H1 (cell line): Measurements from ENCODE around the gene RNF126.

Experiments
- CBX5 ChIP-seq: fragments of 300-800, 300-1000 bp; sonication (generic); IDR thresholded peaks from 2 replicates; pipeline ENCODE4 v1.7.1; 2016; ENCODE audit warnings: antibody characterized with exemption, low read length, low read depth
- CTCF ChIP-seq, 3 experiments: IDR thresholded peaks; 1 replicate in 2 of 3; 2 replicates in 1 of 3; pipeline versions ENCODE4 v1.5.1 to v1.6.1; 2011; ENCODE audit warnings: low read length in 3 of 3, mild to moderate bottlenecking in 3 of 3, inconsistent platforms in 2 of 3, low read depth in 1 of 3, moderate library complexity in 1 of 3; ENCODE audit not compliant: insufficient read depth in 1 of 3; ENCODE audit errors: control extremely low read depth in 1 of 3
- E2F6 ChIP-seq: IDR thresholded peaks from 2 replicates; pipeline ENCODE4 v1.6.1; 2012; ENCODE audit warnings: inconsistent platforms
- EP300 ChIP-seq, 2 experiments: IDR thresholded peaks; 1 replicate in 1 of 2; 2 replicates in 1 of 2; pipeline ENCODE4 v1.6.1; 2011 to 2012; ENCODE audit warnings: low read depth in 2 of 2, low read length in 2 of 2, mild to moderate bottlenecking in 2 of 2, borderline replicate concordance in 1 of 2, inconsistent platforms in 1 of 2, moderate library complexity in 1 of 2
- EZH2 ChIP-seq: fragments of 200-600 bp; sonication (generic); IDR thresholded peaks from 2 replicates; pipeline ENCODE4 v1.7.1; 2012; ENCODE audit warnings: low read depth, mild to moderate bottlenecking, moderate library complexity, low read length, inconsistent platforms; ENCODE audit not compliant: severe bottlenecking
- FOSL1 ChIP-seq: IDR thresholded peaks from 2 replicates; pipeline ENCODE4 v1.6.1; 2011; ENCODE audit warnings: mild to moderate bottlenecking, low read depth, low read length, moderate library complexity; ENCODE audit not compliant: insufficient read depth
- JUND ChIP-seq: IDR thresholded peaks from 2 replicates; pipeline ENCODE4 v1.6.1; 2011; ENCODE audit warnings: mild to moderate bottlenecking, improper control_type of control experiment, low read length
- POLR2A ChIP-seq, 2 experiments: IDR thresholded peaks; 1 replicate in 1 of 2; 2 replicates in 1 of 2; pipeline ENCODE4 v1.6.1; 2011; ENCODE audit warnings: low read depth in 2 of 2, low read length in 2 of 2, mild to moderate bottlenecking in 2 of 2; ENCODE audit errors: control extremely low read depth in 1 of 2
- POLR2AphosphoS5 ChIP-seq: IDR thresholded peaks from 2 replicates; pipeline ENCODE4 v1.6.1; 2011; ENCODE audit warnings: low read depth, low read length
- POU5F1 ChIP-seq: IDR thresholded peaks from 2 replicates; pipeline ENCODE4 v1.6.1; 2011; ENCODE audit warnings: low read depth, mild to moderate bottlenecking, low read length, moderate library complexity
- SP1 ChIP-seq: IDR thresholded peaks from 2 replicates; pipeline ENCODE4 v1.6.1; 2011; ENCODE audit warnings: low read depth, low read length
- TCF12 ChIP-seq: IDR thresholded peaks from 2 replicates; pipeline ENCODE4 v1.6.1; 2011; ENCODE audit warnings: low read depth, mild to moderate bottlenecking, low read length
- ZNF274 ChIP-seq: IDR thresholded peaks from 2 replicates; pipeline ENCODE4 v1.7.0; 2012; ENCODE audit warnings: low read length, borderline replicate concordance; ENCODE audit errors: extremely low read depth

- no peak for TF ChIP-seq CTCF (IDR thresholded peaks at IDR 0.05; ENCODE audit: control extremely low read depth in 1 of 3, insufficient read depth in 1 of 3, low read depth in 1 of 3, low read length in 3 of 3)
- no peak for TF ChIP-seq JUND
- no peak for TF ChIP-seq POLR2AphosphoS5
- no peak for TF ChIP-seq SP1
- no peak for TF ChIP-seq POLR2A (IDR thresholded peaks at IDR 0.05; ENCODE audit: control extremely low read depth in 1 of 2, low read depth in 2 of 2, low read length in 2 of 2)
- TF ChIP-seq EP300 (IDR thresholded peaks at IDR 0.05; ENCODE audit: borderline replicate concordance in 1 of 2, low read depth in 2 of 2, low read length in 2 of 2), result no peak
- no peak for TF ChIP-seq POU5F1
- no peak for TF ChIP-seq ZNF274
- TF ChIP-seq TCF12, result no peak
- no peak for TF ChIP-seq EZH2
- TF ChIP-seq E2F6, result no peak
- no peak for TF ChIP-seq FOSL1
- TF ChIP-seq CBX5, result no peak
These were observed 11.7 kb downstream of the RNF126 start for GRCh38 chr19:651114-651818.
